Smooth muscle cell (in vitro differentiated cells): Measurements from ENCODE around the gene ST7L. TPM values are rescaled to one million over a fixed set of nuclear protein-coding genes. Genes with fewer than 3 reads are reported as not detected.

Experiments
- DNase-seq: peaks from one replicate; lab custom pipeline; 2025; ENCODE audit not compliant: unreplicated experiment; lab: John Stamatoyannopoulos, UW
- H2AFZ ChIP-seq: fragments of 200-600 bp; sonication (generic); 2 replicates; pipeline ENCODE4 v1.6.0; 2016; ENCODE audit warnings: antibody characterized with exemption, low read depth, mild to moderate bottlenecking
- H3F3A ChIP-seq: fragments of 200-600 bp; sonication (generic); 2 replicates; pipeline ENCODE4 v1.6.0; 2017; ENCODE audit warnings: antibody characterized with exemption, low read depth
- H3K27ac ChIP-seq: fragments of 200-600 bp; sonication (generic); 2 replicates; pipeline ENCODE4 v1.5.1; 2016; ENCODE audit warnings: low read depth, mild to moderate bottlenecking
- H3K27me3 ChIP-seq: fragments of 200-600 bp; sonication (generic); 2 replicates; pipeline ENCODE4 v1.6.1; 2016; ENCODE audit warnings: low read depth, mild to moderate bottlenecking
- H3K36me3 ChIP-seq: fragments of 200-600 bp; sonication (generic); 2 replicates; pipeline ENCODE4 v1.5.1; 2016; ENCODE audit warnings: low read depth
- H3K4me1 ChIP-seq: fragments of 200-600 bp; sonication (generic); 2 replicates; pipeline ENCODE4 v1.5.1; 2016; ENCODE audit warnings: low read depth
- H3K4me2 ChIP-seq: fragments of 200-600 bp; sonication (generic); 2 replicates; pipeline ENCODE4 v1.6.0; 2016; ENCODE audit warnings: mild to moderate bottlenecking
- H3K4me3 ChIP-seq: fragments of 200-600 bp; sonication (generic); 2 replicates; pipeline ENCODE4 v1.5.1; 2016; ENCODE audit warnings: mild to moderate bottlenecking
- H3K79me2 ChIP-seq: fragments of 200-600 bp; sonication (generic); 2 replicates; pipeline ENCODE4 v1.6.0; 2016; ENCODE audit warnings: low read depth, mild to moderate bottlenecking
- H3K9ac ChIP-seq: fragments of 200-600 bp; sonication (generic); 2 replicates; pipeline ENCODE4 v1.6.0; 2016; ENCODE audit warnings: low read depth
- H3K9me3 ChIP-seq: fragments of 200-600 bp; sonication (generic); replicated peaks from 2 replicates; pipeline ENCODE4 v1.5.1; 2016; ENCODE audit warnings: low read depth
- H4K20me1 ChIP-seq: fragments of 200-600 bp; sonication (generic); 2 replicates; pipeline ENCODE4 v1.6.0; 2016; ENCODE audit warnings: low read depth
- CTCF ChIP-seq: fragments of 200-600 bp; sonication (generic); IDR thresholded peaks from 2 replicates; pipeline ENCODE4 v1.5.1; 2017; ENCODE audit warnings: borderline replicate concordance, mild to moderate bottlenecking, antibody characterized with exemption; ENCODE audit not compliant: insufficient read depth, poor library complexity, severe bottlenecking
- WGBS: methylation state at CpG from one replicate; pipeline ENCODE4 v1.1.7; 2016; ENCODE audit warnings: low lambda C conversion rate; 5-methylcytosine and 5-hydroxymethylcytosine counted together
- polyA plus RNA-seq: library from polyadenylated mRNA; unstranded; fragments of >200 nt; fragmentation: Nextera tagmentation; extraction: Ambion mirVana; gene quantifications from 2 replicates; pipeline ENCODE4 v1.2.1, GENCODE V29; 2016
- total RNA-seq: library from RNA; depleted of rRNA; stranded (reverse); fragments of >200 nt; gene quantifications from 2 replicates; pipeline ENCODE4 v1.2.3, GENCODE V29; 2014

ST7L gene
- total and polyA plus RNA-seq, 2 experiments from 2014 or later: 11.8 to 28.0 TPM

GRCh38 chr1:112542206-112542973 is 76.6 kb downstream of the ST7L start:
- Histone ChIP-seq H3K27ac (no peak overlapping the region), H3K36me3 (no peaks in the 10 kb centered on the region), H4K20me1 (no peaks in the 10 kb centered on the region), H3F3A (peaks cover 15% of the 10 kb centered on the region), H3K27me3 (no peaks in the 10 kb centered on the region), H3K9ac (no peak overlapping the region), H2AFZ (no peak overlapping the region), H3K4me1 (no peaks in the 10 kb centered on the region), H3K79me2 (no peaks in the 10 kb centered on the region), H3K4me3 (no peak overlapping the region), H3K9me3 (no peaks in the 10 kb centered on the region), H3K4me2 (no peak overlapping the region)
- TF ChIP-seq CTCF: no peak
- DNase-seq: no peak
- WGBS: 93% methylated on average over 9 of the region's 9 CpGs

GRCh38 chr1:112541299-112541698 is 77.6 kb downstream of the ST7L start:
- no peaks in the 10 kb centered on the region for H3K9me3 ChIP-seq
- peaks cover 10% of the 10 kb centered on the region for H3K4me1 ChIP-seq
- H4K20me1 ChIP-seq: no peaks in the 10 kb centered on the region
- no peaks in the 10 kb centered on the region for H3K79me2 ChIP-seq
- no peak overlapping the region for H3K27ac ChIP-seq
- no peak overlapping the region for H3K9ac ChIP-seq
- H3F3A ChIP-seq: peaks cover 23% of the 10 kb centered on the region
- no peak for TF ChIP-seq CTCF
- H2AFZ ChIP-seq: no peak overlapping the region
- H3K36me3 ChIP-seq: no peaks in the 10 kb centered on the region
- H3K4me2 ChIP-seq: no peak overlapping the region
- H3K4me3 ChIP-seq: no peak overlapping the region
- WGBS: 43% methylated on average over 1 of the region's 1 CpG
- DNase-seq: no peak
- no peaks in the 10 kb centered on the region for H3K27me3 ChIP-seq

- Histone ChIP-seq H3K36me3 (no peaks in the 10 kb centered on the region), H3K4me2 (no peak overlapping the region), H4K20me1 (no peaks in the 10 kb centered on the region), H3K9ac (no peak overlapping the region), H3F3A (peaks cover 21% of the 10 kb centered on the region), H2AFZ (no peak overlapping the region), H3K9me3 (no peaks in the 10 kb centered on the region), H3K27me3 (no peaks in the 10 kb centered on the region), H3K27ac (no peak overlapping the region), H3K79me2 (no peaks in the 10 kb centered on the region), H3K4me1 (peaks cover 10% of the 10 kb centered on the region), H3K4me3 (no peak overlapping the region)
- DNase-seq: no peak
- TF ChIP-seq CTCF: no peak
- WGBS: 68% methylated on average over 1 of the region's 1 CpG
These were observed 78.6 kb downstream of the ST7L start for GRCh38 chr1:112540226-112540794.

GRCh38 chr1:112538883-112539282 is 80.1 kb downstream of the ST7L start:
- Histone ChIP-seq H3K79me2 (no peaks in the 10 kb centered on the region), H3K36me3 (no peaks in the 10 kb centered on the region), H3K4me3 (no peak overlapping the region), H3K4me2 (no peak overlapping the region), H3K9ac (no peak overlapping the region), H3K9me3 (no peaks in the 10 kb centered on the region), H3F3A (peaks cover 9% of the 10 kb centered on the region), H2AFZ (no peak overlapping the region), H3K27ac (no peak overlapping the region), H3K27me3 (no peaks in the 10 kb centered on the region), H3K4me1 (peaks cover 10% of the 10 kb centered on the region), H4K20me1 (no peaks in the 10 kb centered on the region)
- TF ChIP-seq CTCF: no peak
- DNase-seq: no peak
- WGBS: 93% methylated on average over 3 of the region's 3 CpGs
